PFSK-1 (cell line): ENCODE measurements around the gene BCAP31.

Experiments used
- FOXP2 ChIP-seq: optimal IDR thresholded peaks from 2 replicates; pipeline ENCODE3; 2011; ENCODE audit warnings: borderline replicate concordance, control low read depth, inconsistent platforms; ENCODE audit not compliant: insufficient read depth; ENCODE audit errors: extremely low read length, extremely low read depth
- POLR2AphosphoS5 ChIP-seq: IDR thresholded peaks from 2 replicates; pipeline ENCODE4 v1.6.1; 2012; ENCODE audit warnings: low read depth, mild to moderate bottlenecking, control low read depth, low read length, moderate library complexity
- SIN3A ChIP-seq: IDR thresholded peaks from 2 replicates; pipeline ENCODE4 v1.6.1; 2012; ENCODE audit warnings: mild to moderate bottlenecking, low read length, moderate library complexity, borderline replicate concordance; ENCODE audit not compliant: insufficient read depth
- TAF1 ChIP-seq: IDR thresholded peaks from 2 replicates; pipeline ENCODE4 v1.6.1; 2012; ENCODE audit warnings: low read length, control low read depth, borderline replicate concordance; ENCODE audit not compliant: insufficient read depth
- TF ChIP-seq, protein P1 (sequence below), 2 experiments: IDR thresholded peaks; 2 replicates each; pipeline versions ENCODE4 v1.6.1 to v1.8.0; 2011 to 2012; ENCODE audit warnings: low read depth in 2 of 2, low read length in 2 of 2, control low read depth in 1 of 2, inconsistent platforms in 1 of 2, mild to moderate bottlenecking in 1 of 2, moderate library complexity in 1 of 2; ENCODE audit not compliant: insufficient read depth in 1 of 2

The BCAP31 gene

DNA sequence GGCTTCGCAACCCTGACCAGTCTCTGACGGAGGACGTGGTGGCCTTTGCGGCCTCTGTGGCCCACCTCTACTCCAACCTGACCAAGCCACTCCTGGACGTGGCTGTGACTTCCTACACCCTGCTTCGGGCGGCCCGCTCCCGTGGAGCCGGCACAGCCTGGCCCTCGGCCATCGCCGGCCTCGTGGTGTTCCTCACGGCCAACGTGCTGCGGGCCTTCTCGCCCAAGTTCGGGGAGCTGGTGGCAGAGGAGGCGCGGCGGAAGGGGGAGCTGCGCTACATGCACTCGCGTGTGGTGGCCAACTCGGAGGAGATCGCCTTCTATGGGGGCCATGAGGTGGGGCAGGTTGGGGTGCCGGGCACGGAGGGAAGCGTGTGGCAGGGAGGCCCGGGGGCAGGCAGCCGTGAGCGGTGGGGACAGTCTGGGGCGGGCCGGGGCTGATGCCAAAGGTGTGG lies 1.7 kb upstream of the BCAP31 start:
- TF ChIP-seq TAF1 = no peak
- TF ChIP-seq, protein P1, sequence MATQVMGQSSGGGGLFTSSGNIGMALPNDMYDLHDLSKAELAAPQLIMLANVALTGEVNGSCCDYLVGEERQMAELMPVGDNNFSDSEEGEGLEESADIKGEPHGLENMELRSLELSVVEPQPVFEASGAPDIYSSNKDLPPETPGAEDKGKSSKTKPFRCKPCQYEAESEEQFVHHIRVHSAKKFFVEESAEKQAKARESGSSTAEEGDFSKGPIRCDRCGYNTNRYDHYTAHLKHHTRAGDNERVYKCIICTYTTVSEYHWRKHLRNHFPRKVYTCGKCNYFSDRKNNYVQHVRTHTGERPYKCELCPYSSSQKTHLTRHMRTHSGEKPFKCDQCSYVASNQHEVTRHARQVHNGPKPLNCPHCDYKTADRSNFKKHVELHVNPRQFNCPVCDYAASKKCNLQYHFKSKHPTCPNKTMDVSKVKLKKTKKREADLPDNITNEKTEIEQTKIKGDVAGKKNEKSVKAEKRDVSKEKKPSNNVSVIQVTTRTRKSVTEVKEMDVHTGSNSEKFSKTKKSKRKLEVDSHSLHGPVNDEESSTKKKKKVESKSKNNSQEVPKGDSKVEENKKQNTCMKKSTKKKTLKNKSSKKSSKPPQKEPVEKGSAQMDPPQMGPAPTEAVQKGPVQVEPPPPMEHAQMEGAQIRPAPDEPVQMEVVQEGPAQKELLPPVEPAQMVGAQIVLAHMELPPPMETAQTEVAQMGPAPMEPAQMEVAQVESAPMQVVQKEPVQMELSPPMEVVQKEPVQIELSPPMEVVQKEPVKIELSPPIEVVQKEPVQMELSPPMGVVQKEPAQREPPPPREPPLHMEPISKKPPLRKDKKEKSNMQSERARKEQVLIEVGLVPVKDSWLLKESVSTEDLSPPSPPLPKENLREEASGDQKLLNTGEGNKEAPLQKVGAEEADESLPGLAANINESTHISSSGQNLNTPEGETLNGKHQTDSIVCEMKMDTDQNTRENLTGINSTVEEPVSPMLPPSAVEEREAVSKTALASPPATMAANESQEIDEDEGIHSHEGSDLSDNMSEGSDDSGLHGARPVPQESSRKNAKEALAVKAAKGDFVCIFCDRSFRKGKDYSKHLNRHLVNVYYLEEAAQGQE (IDR thresholded peaks at IDR 0.05; ENCODE audit: insufficient read depth in 1 of 2, low read depth in 2 of 2, low read length in 2 of 2) = no peak
- TF ChIP-seq FOXP2 = no peak
- TF ChIP-seq POLR2AphosphoS5 = no peak

DNA sequence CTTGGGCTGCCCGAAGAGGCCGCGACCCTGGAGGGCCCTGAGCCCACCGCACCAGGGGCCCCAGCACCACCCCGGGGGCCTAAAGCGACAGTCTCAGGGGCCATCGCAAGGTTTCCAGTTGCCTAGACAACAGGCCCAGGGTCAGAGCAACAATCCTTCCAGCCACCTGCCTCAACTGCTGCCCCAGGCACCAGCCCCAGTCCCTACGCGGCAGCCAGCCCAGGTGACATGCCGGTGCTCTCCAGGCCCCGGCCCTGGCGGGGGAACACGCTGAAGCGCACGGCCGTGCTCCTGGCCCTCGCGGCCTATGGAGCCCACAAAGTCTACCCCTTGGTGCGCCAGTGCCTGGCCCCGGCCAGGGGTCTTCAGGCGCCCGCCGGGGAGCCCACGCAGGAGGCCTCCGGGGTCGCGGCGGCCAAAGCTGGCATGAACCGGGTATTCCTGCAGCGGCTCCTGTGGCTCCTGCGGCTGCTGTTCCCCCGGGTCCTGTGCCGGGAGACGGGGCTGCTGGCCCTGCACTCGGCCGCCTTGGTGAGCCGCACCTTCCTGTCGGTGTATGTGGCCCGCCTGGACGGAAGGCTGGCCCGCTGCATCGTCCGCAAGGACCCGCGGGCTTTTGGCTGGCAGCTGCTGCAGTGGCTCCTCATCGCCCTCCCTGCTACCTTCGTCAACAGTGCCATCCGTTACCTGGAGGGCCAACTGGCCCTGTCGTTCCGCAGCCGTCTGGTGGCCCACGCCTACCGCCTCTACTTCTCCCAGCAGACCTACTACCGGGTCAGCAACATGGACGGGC lies 1.0 kb upstream of the BCAP31 start:
- TF ChIP-seq TAF1 (no peak), FOXP2 (no peak), POLR2AphosphoS5 (no peak), SIN3A (no peak)

DNA sequence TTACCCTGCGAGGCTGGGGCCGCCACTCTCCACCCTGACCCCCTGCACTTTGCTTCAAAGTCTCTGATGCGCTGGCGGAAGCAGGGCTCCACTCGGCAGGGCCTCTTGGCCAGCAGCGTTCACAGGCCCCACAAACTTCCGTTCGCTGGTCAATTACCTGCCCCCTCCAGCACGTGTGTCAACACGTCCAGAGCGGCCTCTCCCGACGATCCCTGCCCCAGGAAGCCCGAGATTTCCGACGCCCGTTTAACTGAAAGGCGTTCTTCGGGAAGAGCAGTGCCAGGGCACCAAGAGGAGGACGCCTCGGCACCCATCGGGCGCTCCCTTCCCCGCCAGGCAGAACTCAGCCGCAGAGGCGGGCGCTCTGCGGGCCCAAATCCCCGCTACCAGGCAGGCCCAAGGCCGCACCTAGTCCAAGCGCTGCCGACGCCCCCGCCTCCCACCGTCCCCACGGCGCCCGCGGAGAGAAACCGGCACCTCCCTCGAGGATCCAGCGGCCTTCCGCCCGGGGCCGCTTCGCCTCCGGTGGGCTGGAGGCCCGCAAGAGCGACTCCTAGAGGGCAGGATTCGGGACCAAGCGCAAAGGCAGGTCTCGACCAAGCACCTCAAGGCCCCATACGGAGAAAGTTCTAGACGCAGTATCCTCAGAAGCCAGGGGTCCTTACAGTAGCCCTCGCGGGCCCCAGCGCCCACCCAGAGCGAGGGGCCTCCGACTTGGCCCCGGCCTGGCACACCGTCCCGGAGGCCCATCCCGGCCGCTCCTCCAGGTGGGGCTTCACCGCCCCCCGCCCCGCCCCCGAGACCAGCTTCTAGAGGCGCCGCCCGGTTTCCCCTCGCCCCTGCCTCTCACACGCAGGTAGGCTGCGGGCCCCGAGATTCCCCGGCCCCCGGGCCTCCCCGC lies 586 bp downstream of the BCAP31 start:
- TF ChIP-seq SIN3A (peak; percentile 88; the same call in 1 of the 2 replicates), FOXP2 (no peak), TAF1 (0 out of 2 replicates have a peak, but pooled peaks have one; percentile 17)
- TF ChIP-seq, protein P1 (IDR thresholded peaks at IDR 0.05; ENCODE audit: insufficient read depth in 1 of 2, low read depth in 2 of 2, low read length in 2 of 2) = peak in 1 of 2 experiments; percentile 29; a peak in 1 of 4 replicates

DNA sequence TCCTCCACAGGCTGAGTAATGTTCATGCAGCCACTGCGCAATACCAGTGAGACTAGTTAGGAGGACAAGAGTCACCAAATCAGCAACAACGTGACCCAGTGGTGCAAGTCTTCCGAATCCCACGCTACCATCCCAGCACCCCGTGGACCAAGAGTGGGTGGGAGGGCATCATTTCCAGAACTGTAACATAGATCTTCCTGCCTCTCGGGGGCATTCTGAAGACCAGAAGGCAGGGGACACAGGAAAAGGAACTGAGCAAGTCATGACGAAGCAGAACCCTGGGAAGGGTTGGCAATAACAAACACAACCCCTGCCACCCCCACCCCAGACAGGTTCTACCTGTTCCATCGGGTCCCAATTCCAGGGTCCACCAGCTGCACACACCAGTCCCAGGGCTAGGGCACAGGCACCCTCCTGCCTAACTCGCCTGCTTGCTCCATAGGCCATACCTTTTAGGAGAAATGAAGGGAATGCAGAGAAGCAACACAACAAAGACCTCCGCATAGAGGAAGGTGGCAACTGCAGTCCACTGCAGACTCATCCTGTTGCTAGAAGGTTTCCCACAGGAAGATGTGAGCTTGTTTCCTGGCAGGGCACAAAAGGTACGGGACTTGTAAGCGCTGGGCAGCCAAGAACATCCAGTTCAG lies 1.4 kb downstream of the BCAP31 start:
- TF ChIP-seq SIN3A (no peak), TAF1 (no peak), POLR2AphosphoS5 (no peak), FOXP2 (no peak)
- TF ChIP-seq, protein P1 (IDR thresholded peaks at IDR 0.05; ENCODE audit: insufficient read depth in 1 of 2, low read depth in 2 of 2, low read length in 2 of 2) = no peak

DNA sequence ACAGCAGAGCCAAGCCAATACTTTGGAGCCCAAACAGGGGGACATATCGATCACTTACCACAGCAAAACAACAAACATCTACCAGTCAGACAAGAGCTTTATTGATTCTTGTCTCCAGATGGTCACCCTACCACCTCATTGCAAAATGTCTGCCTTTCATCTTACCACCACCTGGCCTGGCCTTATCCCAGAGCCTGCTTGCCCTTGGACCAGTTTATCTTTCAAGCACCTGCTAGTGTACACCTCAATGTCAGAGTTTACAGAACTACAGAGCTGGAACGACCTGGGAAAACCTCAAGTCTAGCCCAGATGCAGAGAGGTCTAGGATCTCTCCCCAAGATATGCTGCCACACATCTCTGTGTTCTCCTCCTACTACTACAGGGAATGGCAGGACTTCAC lies 4.5 kb downstream of the BCAP31 start:
- TF ChIP-seq SIN3A = no peak
- TF ChIP-seq FOXP2 = no peak
- no peak for TF ChIP-seq TAF1
- TF ChIP-seq, protein P1 (IDR thresholded peaks at IDR 0.05; ENCODE audit: insufficient read depth in 1 of 2, low read depth in 2 of 2, low read length in 2 of 2) = no peak
- TF ChIP-seq POLR2AphosphoS5 = no peak
